ENCODE results near the gene RALGAPA1.

GRCh38 chr14:35809597-35809996 is 502 bp upstream of the RALGAPA1 start:
- TF ChIP-seq GATA2 (IDR thresholded peaks at IDR 0.05; ENCODE audit: low read depth, low read length) (no peak), GATA3 (IDR thresholded peaks at IDR 0.05; ENCODE audit: low read depth, low read length) (no peak)
